Stimulated activated CD4-positive, alpha-beta T cell treated with anti-CD3 and anti-CD28 coated beads, Interleukin-4, amount 100 ng/mL, for 24 hours (primary cell): ENCODE data around the gene SYT8.

Experiments
- DNase-seq: peaks from one replicate; pipeline ENCODE4 v3.0.0-alpha.2; 2020

The SYT8 gene

GRCh38 chr11:1820463-1821325, 14.1 kb upstream of the SYT8 start:
- no peak for DNase-seq

GRCh38 chr11:1821562-1821961, 13.2 kb upstream of the SYT8 start:
- no peak for DNase-seq

- no peak for DNase-seq
These were observed 12.0 kb upstream of the SYT8 start for GRCh38 chr11:1822648-1823375.

GRCh38 chr11:1823376-1824220, 11.2 kb upstream of the SYT8 start:
- no peak for DNase-seq

- no peak for DNase-seq
These were observed 10.4 kb upstream of the SYT8 start for GRCh38 chr11:1824221-1825038.

- no peak for DNase-seq
These were observed 9.6 kb upstream of the SYT8 start for GRCh38 chr11:1825039-1825740.

GRCh38 chr11:1825785-1826451, 8.9 kb upstream of the SYT8 start:
- DNase-seq: no peak

- DNase-seq: no peak
These were observed 8.2 kb upstream of the SYT8 start for GRCh38 chr11:1826552-1827094.

GRCh38 chr11:1827095-1827813, 7.5 kb upstream of the SYT8 start:
- no peak for DNase-seq

GRCh38 chr11:1827931-1828330, 6.9 kb upstream of the SYT8 start:
- no peak for DNase-seq

GRCh38 chr11:1828542-1828941, 6.2 kb upstream of the SYT8 start:
- no peak for DNase-seq

- no peak for DNase-seq
These were observed 5.6 kb upstream of the SYT8 start for GRCh38 chr11:1829039-1829820.

- DNase-seq: no peak
These were observed 4.8 kb upstream of the SYT8 start for GRCh38 chr11:1830004-1830321.

- DNase-seq: no peak
These were observed 4.2 kb upstream of the SYT8 start for GRCh38 chr11:1830322-1831223.

GRCh38 chr11:1831338-1832210, 3.2 kb upstream of the SYT8 start:
- DNase-seq: no peak

- DNase-seq: peak; percentile 67
These were observed 2.4 kb upstream of the SYT8 start for GRCh38 chr11:1832211-1832919.

GRCh38 chr11:1832920-1833295, 1.9 kb upstream of the SYT8 start:
- DNase-seq: no peak
